Femur (tissue), 1 donor: ENCODE results near the gene TMEM60.
"Not testable (repeated sequence)": the region's sequence is repeated elsewhere in the genome, so short reads cannot be mapped to it uniquely, and the experiment has no call there.

Experiments used
- DNase-seq: peaks from one replicate; pipeline ENCODE4 v3.0.0-alpha.2; 2017

Gene TMEM60, protein sequence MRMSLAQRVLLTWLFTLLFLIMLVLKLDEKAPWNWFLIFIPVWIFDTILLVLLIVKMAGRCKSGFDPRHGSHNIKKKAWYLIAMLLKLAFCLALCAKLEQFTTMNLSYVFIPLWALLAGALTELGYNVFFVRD

DNA sequence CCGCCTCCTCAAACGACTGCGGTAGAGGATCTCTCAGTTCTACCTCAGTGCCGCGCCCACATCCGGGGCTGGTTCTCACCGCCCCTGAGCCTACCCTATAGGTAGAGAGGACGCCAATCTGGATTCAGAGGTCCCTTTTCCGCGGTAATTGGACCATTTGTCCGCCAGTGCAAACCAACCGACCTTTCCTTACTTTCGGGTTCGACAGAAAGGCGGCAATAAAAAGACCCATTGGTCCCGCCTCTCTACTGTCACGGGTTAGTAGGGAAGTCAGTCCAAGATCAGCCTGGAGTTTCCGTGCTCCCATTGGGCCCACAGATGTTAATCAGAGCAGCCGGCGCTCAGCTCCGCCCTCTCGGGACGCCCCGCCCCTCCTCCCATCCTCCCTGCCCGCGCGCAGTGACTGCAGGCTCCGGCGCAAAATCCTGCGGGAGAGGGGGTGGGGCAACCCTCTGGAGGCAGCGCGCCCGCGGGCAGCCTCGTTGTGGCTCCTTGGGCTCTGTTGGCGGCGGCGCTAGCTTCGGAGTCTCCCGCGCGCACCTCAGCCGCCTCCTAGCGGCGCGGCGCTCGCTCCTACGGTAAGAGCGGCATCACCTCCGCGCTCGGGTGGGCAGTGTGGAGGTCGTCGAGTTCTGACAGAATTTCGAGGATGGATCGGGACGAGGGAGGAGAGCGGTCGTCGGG, at the start of gene TMEM60, which contains the start of gene PHTF2:
Gene TMEM60 (minus strand): TSS at position 41 of the 684 bp plus-strand sequence. CDS start 4,061 bp downstream, outside the sequence.
Gene PHTF2 (plus strand): TSS at position 380 of the 684 bp plus-strand sequence.
- peak; percentile 99 for DNase-seq

DNA sequence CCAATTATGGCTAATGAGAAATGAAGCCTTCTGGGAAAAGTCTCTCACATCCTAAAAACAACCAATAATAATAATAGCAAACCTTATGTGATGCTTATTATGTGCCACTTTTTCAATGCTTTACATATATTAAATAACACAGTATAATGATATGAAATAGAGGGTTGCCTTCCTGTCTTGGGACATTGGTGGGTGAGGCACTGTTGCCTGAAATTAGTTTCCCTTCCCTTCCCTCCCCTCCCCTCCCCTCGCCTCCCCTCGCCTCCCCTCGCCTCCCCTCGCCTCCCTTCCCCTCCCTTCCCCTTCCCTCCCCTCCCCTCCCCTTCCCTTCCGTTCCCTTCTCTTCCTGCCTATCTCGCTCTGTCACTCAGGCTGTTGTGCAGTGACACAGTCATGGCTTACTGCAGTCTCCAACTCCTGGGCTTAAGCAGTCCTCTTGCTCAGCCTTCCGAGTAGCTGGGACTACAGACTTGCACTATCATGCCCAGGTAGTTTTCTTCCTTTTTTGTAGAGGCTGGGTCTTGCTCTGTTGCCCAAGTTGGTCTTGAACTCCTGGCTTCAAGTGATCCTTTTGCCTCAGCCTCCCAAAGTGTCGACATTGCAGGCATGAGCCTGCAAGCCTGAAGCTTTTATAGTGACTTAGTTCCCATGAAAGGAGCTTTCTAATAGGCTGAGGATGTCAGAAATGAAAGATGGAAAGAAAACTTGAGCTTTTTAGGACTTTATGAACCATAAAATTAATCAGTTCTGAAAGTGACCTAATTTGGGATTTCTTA, 48.3 kb upstream of the TMEM60 start:
- DNase-seq: no peak

DNA sequence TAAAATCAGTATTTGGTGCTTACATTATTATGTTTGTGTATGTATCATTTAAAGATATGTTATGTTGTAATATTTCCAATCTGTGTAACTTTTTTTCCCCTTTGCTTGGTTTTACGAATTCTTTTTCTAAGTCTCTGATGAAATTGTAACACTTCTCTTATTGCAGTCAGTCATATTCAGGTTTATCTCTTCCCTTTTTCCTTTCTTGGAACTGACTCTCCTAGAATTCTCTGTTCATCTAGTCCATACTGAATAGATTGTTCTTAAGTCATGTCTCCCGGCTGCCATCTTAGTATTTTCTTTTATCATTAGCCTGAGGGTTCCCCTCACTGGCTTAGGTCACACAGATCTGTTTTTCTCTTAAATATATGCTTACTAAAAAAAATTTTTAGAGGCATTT, 45.0 kb upstream of the TMEM60 start:
- no peak for DNase-seq

DNA sequence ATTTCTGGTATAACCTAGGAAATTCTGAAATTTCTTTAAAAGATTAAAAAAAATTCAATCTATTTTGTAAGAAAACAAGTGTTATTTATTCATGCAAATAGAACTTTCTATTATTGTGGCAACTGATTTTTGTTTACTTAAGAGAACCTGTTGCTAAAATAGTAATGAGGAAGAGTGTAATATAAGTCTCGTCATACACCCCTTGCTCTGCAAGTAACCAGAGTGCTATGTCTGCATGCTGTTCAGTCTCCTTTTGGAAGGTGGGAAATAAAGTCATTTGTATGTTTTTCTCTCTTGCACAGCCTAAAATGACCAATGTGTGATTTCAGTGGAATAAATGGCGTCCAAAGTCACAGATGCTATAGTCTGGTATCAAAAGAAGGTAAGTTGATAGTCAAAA, 41.7 kb upstream of the TMEM60 start:
- DNase-seq: no peak

DNA sequence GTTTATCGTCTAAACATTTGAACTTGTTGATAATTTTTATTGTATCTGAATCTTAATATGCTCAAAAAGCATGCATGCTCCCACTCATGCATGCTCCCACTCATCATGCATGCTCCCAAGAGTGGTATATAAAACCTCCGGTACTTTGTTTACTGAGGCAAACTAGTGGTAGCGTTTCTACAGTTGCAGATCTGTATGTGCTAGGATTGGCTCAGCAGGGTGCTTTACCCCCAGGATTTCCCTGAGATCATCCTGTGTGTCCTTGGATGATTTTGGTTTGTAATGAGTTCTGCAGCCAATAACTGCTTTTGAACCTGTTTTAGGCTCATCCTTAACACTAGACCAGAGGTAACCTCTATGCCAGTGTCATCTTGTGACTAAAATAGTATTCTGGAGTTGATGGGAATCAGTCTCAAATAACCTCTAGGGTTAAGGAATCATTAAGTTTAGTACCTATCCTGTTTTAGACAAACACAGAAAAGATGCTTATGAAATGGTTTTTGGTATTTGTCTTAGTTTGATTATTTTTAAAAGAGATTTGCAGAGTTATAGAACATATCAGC, 40.8 kb upstream of the TMEM60 start:
- no peak for DNase-seq

DNA sequence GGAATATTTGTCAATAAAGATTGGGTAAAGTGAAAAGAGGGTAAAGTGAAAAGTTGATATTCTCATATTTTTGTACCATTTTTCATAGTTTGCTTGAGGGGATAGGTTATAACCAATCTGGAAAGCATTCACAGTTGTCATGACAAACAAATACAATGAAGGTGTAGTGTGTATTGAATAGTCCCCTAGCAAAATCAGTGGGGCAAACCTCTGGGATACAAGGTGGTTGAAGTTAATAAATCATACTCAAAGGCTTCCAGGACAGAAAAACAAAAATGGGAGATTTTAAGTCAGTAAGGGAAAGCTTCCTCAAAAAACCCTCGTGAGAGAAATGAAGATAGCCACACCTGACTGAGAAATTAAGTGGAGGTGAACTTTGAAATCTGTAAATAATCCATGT, 39.7 kb upstream of the TMEM60 start:
- DNase-seq: no peak

DNA sequence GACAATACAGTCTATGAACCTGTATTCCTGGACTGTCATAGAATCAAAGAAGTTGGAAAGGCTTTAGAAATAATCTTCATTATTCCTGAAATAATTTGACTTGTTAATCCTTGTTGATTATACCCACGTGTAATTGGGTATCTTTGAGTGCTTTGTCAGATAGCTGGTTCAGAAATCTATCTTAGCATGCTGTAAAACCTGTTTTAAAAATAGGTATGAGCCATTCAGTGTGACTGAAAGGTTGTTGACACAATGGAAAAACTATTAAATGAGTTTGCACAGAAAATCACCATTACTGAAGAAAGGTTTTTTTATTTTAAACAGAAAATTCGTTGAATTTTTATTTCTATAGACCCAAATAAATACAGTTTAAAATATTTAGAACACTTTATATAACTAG, 39.0 kb upstream of the TMEM60 start:
- no peak for DNase-seq

DNA sequence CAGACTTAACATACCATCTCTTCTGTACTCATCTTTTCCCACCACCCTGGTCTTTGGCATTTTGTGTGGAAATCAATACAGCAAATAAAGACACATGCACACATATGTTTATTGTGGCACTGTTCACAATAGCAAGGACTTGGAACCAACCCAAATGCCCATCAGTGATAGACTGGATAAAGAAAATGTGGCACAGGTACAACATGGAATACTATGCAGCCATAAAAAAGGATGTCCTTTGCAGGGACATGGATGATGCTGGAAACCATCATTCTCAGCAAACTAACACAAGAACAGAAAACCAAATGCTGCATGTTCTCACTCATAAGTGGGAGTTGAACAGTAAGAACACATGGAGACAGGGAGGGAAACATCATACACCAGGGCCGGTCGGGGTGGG, 38.2 kb upstream of the TMEM60 start:
- DNase-seq: not testable (repeated sequence)

DNA sequence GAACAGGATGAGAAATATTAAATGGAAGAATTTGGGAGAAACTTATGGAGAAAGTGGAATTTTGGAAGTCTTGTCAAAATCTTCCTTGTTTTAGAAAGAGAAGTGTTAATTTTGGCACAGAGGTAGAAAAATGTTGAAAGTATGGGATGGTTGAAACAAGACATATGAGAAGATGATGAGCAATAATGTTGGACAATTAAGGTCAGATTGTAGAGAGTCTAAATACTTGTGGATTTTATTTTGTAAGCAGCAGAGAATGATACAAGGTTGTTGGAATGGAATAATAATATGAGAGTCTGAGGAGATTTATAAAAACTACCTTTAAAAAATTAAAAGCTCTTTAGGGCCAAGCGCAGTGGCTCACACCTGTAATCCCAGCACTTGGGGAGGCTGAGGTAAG, 34.9 kb upstream of the TMEM60 start:
- DNase-seq: no peak

DNA sequence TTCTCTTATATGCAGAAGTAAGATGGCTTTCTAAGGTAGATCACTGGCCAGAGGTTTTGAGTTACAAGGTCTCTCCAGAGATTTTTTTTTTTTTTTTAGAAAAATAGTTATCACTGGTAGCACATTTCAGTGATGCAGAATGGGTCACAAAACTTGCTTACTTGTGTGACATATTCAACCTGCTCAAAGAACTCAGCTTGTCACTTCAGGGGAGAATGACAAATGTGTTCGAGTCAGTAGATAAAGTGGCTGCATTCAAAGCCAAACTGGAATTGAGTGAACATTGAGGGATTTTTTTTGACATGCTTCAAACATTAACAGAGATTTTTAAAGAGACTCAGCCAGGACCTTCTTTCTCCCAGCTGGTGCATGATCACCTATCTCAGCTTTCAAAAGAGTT, 33.7 kb upstream of the TMEM60 start:
- no peak for DNase-seq

DNA sequence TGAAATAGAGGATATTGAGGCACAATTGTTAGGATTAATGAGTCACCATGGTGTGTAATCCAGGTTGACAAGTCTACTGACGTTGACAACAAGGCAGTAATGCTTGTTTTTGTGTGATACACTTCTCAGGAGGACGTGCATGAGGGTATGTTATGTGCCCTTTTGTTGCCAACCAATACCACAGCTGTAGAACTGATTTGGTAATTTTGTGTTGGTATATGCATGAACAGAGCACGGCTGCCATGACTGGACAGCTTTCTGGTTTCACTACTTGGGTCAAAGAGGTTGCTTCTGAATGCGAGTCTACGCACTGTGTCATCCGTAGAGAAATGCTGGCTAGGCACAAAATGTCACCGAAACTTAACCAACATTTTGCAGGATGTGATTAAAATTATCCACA, 33.2 kb upstream of the TMEM60 start:
- DNase-seq: no peak

DNA sequence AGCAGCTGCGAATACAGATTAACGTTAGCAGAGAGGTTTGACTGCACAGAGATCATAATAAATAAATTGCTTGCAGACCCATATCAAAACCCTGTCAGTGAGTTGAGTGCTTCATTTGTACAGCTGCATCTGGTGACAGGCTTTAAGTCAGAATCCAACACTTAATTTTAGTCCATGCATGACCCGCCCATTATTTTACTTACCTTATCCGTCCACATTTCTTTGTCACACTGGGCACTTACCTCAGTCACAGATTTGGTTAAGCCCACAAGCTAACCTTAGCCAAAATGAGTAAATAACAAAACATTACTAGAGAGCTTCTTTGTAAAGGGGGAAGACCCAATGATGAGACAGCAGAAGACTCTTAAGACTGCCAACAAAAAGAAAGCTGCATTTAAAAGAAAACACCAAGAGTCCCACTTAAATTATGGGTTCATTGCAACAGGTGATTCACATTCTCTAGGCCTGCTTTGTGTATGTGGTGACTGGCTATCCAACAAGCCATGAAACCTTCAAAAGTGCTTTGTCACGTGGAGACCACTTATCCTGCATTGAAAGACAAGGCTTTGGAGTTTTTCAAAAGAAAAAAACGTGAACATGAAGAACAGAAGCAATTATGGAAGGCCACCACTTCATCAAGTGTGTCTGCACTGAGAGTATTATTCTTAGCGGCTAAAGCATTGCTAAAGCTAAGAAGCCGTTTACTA, 32.6 kb upstream of the TMEM60 start:
- DNase-seq: no peak

DNA sequence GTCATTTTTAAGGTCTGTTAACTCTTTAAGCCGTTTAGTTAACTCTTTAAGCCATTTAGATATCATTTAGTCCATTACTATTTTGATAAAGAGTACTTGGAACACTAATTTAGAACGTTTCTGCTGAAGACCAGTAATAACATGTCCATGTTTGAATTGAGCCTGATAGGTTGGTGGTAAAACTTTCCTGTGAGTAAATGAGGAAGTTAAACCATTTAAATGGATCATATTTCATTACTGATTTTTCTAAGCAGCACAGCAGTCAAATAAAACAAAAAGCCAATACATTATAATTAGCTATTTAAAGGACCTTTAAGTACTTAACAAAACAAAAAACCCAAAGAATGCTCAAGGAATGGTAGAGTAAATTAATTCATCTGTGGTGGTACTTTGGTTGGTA, 29.8 kb upstream of the TMEM60 start:
- no peak for DNase-seq

DNA sequence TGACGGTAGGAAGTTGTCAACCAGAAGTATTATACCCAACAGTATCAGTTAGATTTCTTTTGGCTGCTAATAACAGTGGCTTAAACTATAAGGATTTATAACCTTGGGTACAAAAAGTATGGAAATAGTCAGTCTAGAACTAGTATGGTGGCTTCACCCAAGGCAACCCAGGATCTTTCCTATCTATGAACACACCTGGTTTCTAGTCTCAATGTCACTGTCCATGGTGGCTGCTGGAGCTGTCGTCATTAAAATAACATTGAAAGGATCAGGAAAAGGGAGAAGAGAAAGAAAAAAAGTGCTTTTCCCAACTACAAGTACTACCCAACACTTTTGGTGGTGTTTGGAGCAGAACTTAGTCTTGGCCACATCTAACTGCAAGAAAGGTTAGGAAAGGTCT, 28.1 kb upstream of the TMEM60 start:
- no peak for DNase-seq

DNA sequence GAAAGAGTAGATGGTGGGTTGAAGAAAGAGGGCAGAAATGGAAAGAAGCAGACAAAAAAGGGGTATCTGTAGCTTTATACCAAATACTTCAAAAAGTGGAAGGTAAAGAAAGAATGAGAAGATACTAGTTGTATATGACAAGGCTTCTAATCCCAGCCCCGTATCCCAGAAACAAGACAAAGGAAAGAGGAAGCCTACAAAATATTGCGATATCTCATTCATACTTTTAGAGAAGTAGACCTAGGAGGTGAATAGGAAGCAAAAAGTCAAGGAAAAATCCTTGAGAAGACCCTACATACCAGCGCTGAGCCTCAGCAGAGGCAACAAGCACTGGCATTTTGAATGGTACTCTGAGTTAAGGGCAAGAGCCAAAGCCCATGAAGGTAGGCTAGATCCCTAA, 26.9 kb upstream of the TMEM60 start:
- no peak for DNase-seq

DNA sequence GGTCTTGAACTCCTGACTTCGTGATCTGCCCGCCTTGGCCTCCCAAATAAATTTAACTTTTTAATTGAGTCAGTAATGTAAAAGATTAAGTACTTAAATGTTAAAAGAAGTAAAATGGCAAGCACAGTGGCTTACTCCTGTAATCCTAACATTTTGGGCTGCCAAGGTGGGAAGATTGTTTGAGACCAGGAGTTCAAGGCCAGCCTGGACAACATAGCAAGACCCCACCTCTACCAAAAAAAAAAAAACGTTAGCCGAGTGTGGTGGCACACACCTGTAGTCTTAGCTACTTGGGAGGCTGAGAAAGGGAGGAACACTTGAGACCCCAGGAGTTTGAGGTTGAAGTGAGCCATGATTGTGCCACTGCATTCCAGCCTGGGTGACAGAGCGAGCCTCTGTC, 26.4 kb upstream of the TMEM60 start:
- no peak for DNase-seq

DNA sequence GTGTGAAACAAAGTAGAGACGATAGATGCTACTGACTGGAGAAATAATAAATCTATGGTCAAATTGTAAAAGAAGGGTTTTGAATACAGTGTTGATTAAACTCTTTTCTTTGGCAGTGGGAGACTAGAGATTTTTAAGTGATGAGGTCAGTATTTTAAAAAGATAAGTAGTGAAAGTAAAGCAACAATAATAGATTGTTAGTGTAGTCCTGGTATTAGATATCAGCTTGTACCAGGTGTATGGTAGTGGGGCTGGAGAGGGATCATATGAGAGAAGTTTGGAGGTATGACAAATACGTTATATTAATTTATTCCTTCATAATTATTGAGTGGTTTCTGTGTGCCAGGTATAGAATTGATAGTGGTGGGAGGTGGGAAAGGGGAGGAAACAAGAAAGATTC, 25.6 kb upstream of the TMEM60 start:
- no peak for DNase-seq

DNA sequence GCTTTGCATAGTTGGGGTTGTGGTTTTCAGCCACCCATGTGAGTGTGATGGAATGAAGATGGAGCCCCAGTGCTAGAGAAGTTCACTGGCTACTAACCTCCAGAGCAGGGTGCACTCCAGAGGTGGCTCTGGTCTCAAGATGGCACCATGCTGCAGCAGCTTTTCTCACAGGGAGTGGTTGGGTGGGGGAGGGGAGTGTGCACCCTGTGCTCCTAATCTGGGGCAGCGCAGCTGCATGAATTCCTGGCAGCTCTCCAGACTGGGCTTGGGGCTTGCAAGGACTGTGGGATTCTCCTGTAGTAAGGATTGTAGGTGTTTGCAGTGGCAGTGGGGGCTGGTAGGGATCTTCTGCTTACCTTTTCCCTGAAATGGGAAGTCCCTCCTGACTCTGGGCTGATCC, 24.0 kb upstream of the TMEM60 start:
- no peak for DNase-seq

DNA sequence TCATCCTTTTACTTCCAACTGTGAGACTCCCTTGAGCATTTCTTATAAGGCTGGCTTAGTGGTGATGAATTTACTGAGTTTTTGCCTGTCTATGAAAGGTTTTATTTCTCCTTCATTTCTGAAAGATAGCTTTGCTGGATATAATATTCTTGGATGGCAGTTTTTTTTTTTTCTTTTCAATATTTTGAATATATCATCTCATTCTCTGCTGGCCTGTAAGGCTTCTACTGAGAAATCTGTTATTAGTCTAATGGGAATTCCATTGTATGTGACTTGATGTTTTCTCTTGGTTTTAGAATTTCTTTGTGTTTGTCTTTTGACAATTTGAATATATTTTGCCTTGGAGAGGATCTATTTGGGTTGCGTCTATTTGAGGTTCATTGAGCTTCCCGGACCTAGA, 22.7 kb upstream of the TMEM60 start:
- no peak for DNase-seq

DNA sequence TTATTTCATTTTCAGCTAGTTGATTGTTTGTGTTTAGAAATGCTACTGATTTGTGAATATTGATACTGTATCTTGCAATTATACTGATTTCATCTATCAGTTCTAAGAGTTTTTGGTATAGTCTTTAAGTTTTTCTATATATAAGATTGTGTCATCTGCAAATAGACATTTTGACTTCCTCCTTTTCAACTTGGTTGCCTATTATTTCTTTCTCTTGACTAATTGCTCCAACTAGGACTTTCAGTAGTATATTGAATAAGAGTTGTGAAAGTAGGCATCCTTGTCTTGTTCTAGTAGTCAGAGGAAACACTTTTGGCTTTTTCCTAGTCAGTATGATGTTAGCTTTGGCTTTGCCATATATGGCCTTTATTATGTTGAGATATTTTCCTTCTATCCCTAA, 20.8 kb upstream of the TMEM60 start:
- DNase-seq: no peak

DNA sequence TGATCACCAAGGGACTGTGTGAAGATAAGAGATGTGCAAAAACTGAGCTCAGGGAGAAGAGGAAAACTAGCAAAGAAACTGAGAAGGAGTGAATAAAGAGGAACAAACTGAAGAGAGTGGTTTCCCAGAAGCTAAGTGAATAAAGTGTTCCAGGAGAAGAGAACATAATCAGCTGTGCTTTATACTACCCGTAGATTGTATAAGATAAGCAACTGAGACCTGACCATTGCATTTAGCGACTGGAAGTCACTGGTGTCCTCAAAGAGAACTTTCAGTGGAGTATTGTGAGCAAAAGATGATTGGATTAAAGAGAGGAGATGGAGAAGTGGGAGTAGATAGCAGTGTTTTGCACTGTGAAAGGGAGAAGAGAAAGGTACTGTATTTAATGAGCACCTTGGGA, 14.9 kb upstream of the TMEM60 start:
- no peak for DNase-seq

DNA sequence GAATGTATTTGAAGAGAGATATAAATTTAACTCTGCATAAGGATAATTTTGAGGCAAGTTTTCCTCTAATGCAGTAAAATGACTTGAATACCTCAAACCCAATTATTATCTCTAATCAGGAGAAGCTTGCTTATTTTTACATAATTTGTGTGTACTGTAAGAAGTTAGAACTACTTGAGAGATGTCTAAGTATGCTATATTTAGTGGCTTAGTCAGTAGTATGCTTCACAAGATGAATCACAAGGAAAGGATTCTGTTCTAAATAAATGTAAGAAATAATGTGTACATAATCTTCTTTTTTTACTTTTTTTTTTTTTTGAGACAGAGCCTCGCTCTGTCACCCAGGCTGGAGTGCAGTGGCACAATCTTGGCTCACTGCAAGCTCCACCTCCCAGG, 14.1 kb upstream of the TMEM60 start:
- no peak for DNase-seq
